ENCODE results near the gene SLC39A11.

DNA sequence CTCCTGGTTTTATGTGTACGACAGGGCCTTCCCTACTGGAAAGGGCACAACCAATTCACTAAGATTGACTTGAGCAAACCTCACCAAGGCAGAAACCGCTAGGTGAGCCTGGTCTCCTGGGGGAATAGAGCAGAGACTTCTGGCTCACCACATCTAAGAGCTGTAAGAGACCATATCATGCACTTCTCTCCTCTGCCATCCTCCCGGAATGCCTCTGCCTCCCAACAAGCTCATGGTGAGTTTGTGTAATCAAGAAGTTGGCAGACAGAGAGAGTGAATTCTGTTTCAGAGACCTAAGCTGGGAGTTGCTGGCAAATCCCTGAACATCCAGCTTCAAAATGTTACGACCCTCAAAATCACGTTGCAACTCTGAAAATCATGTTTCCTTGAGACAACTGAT, 154.8 kb downstream of the SLC39A11 start:
- TF ChIP-seq, protein P1, sequence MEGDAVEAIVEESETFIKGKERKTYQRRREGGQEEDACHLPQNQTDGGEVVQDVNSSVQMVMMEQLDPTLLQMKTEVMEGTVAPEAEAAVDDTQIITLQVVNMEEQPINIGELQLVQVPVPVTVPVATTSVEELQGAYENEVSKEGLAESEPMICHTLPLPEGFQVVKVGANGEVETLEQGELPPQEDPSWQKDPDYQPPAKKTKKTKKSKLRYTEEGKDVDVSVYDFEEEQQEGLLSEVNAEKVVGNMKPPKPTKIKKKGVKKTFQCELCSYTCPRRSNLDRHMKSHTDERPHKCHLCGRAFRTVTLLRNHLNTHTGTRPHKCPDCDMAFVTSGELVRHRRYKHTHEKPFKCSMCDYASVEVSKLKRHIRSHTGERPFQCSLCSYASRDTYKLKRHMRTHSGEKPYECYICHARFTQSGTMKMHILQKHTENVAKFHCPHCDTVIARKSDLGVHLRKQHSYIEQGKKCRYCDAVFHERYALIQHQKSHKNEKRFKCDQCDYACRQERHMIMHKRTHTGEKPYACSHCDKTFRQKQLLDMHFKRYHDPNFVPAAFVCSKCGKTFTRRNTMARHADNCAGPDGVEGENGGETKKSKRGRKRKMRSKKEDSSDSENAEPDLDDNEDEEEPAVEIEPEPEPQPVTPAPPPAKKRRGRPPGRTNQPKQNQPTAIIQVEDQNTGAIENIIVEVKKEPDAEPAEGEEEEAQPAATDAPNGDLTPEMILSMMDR (IDR thresholded peaks at IDR 0.05; ENCODE audit: insufficient read depth, low read depth, low read length), result no peak
- TF ChIP-seq EZH2 (IDR thresholded peaks at IDR 0.05; ENCODE audit: insufficient read depth, low read length), result no peak

Measured in astrocyte (in vitro differentiated cells and primary cell).